ENCODE measurements around the gene RPS28. TPM values are rescaled to one million over a fixed set of nuclear protein-coding genes. Genes with fewer than 3 reads are reported as not detected.

Gene RPS28
- total and polyA plus RNA-seq, 3 donors from 2014 or later: 221 to 505 (median 398) TPM

- intact Hi-C loops (cut with DNase I; ENCODE audit: low total_unique reads): no loop called here
- DNase-seq: peak; percentile 41
- H3K4me1 ChIP-seq: peaks cover 22% of the 10 kb centered on the region
- H3K9me3 ChIP-seq: no peaks in the 10 kb centered on the region
- TF ChIP-seq POLR2A (IDR thresholded peaks at IDR 0.05) (no peak), CTCF (IDR thresholded peaks at IDR 0.05) (no peak)
- no peaks in the 10 kb centered on the region for H3K36me3 ChIP-seq (ENCODE audit: low read depth, missing control alignments)
- peak overlapping the region in 1 of 2 donors; percentile 44 for H3K27ac ChIP-seq
- no peak overlapping the region for H3K4me3 ChIP-seq
- H3K27me3 ChIP-seq: no peaks in the 10 kb centered on the region
- WGBS, 2 donors: 55 to 60% methylated on average over 13 of the region's 13 CpGs
Measured at GRCh38 chr19:8366961-8367326, 45.6 kb downstream of the RPS28 start.

GRCh38 chr19:8367327-8368001 is 46.2 kb downstream of the RPS28 start:
- TF ChIP-seq POLR2A (IDR thresholded peaks at IDR 0.05) (no peak), CTCF (IDR thresholded peaks at IDR 0.05) (no peak)
- peak; percentile 83 for DNase-seq
- Histone ChIP-seq H3K36me3 (ENCODE audit: low read depth, missing control alignments) (no peaks in the 10 kb centered on the region), H3K27ac (peak overlapping the region in 1 of 2 donors; percentile 44), H3K9me3 (no peaks in the 10 kb centered on the region), H3K4me1 (peaks cover 22% of the 10 kb centered on the region), H3K27me3 (no peaks in the 10 kb centered on the region), H3K4me3 (no peak overlapping the region)
- 24 to 27% methylated on average over 18 to 23 of the region's 23 CpGs for WGBS, 2 donors
- intact Hi-C loops (cut with DNase I; ENCODE audit: low total_unique reads): no loop called here

GRCh38 chr19:8370176-8371010 is 49.1 kb downstream of the RPS28 start:
- Histone ChIP-seq H3K27ac (peak overlapping the region; percentile 58 to 66), H3K27me3 (no peaks in the 10 kb centered on the region), H3K4me1 (peaks cover 27% of the 10 kb centered on the region), H3K36me3 (ENCODE audit: low read depth, missing control alignments) (no peaks in the 10 kb centered on the region), H3K9me3 (no peaks in the 10 kb centered on the region), H3K4me3 (peak overlapping the region in 1 of 2 donors; percentile 29)
- intact Hi-C loops (cut with DNase I; ENCODE audit: low total_unique reads): no loop called here
- TF ChIP-seq CTCF (IDR thresholded peaks at IDR 0.05) (no peak), POLR2A (IDR thresholded peaks at IDR 0.05) (no peak)
- WGBS, 2 donors: 60 to 69% methylated on average over 18 to 19 of the region's 19 CpGs
- peak; percentile 64 for DNase-seq

GRCh38 chr19:8371011-8371804 is 49.9 kb downstream of the RPS28 start:
- DNase-seq: no peak
- peak overlapping the region; percentile 58 to 66 for H3K27ac ChIP-seq
- intact Hi-C loops (cut with DNase I; ENCODE audit: low total_unique reads): no loop called here
- peak overlapping the region in 1 of 2 donors; percentile 29 for H3K4me3 ChIP-seq
- H3K4me1 ChIP-seq: peaks cover 27% of the 10 kb centered on the region
- no peaks in the 10 kb centered on the region for H3K9me3 ChIP-seq
- H3K36me3 ChIP-seq (ENCODE audit: low read depth, missing control alignments): no peaks in the 10 kb centered on the region
- 61 to 68% methylated on average over 6 to 28 of the region's 28 CpGs for WGBS, 2 donors
- TF ChIP-seq POLR2A (IDR thresholded peaks at IDR 0.05): no peak
- no peak for TF ChIP-seq CTCF (IDR thresholded peaks at IDR 0.05)
- H3K27me3 ChIP-seq: no peaks in the 10 kb centered on the region

Other genes starting within 250 kb of the RPS28 start
- 10 to 100 TPM in 1 of 2 donors, 1 to 10 TPM in 1; 2.3 to 17.8 TPM for gene FBN3, start 171.9 kb upstream of the RPS28 start, total RNA-seq
- 0.62 TPM for gene FBN3, start 171.9 kb upstream of the RPS28 start, polyA plus RNA-seq (ENCODE audit: insufficient read depth, low read depth, low replicate concordance)
- 100 to 1,000 TPM in 1 of 2 donors, 10 to 100 TPM in 1; 68.6 to 105 TPM for gene CERS4, start 112.1 kb upstream of the RPS28 start, total RNA-seq
- 35.2 TPM for gene CERS4, start 112.1 kb upstream of the RPS28 start, polyA plus RNA-seq (ENCODE audit: insufficient read depth, low read depth, low replicate concordance)
- gene CD320, start 13.1 kb upstream of the RPS28 start, total RNA-seq: 10 to 100 TPM; 61.2 to 65.8 TPM
- 88.3 TPM for gene CD320, start 13.1 kb upstream of the RPS28 start, polyA plus RNA-seq (ENCODE audit: insufficient read depth, low read depth, low replicate concordance)
- gene NDUFA7, start 121 bp upstream of the RPS28 start, total RNA-seq: 10 to 100 TPM; 38.2 to 50.5 TPM
- 91.2 TPM for gene NDUFA7, start 121 bp upstream of the RPS28 start, polyA plus RNA-seq (ENCODE audit: insufficient read depth, low read depth, low replicate concordance)
- gene KANK3, start 21.8 kb downstream of the RPS28 start, total RNA-seq: 10 to 100 TPM in 1 of 2 donors, 1 to 10 TPM in 1; 7.1 to 13.2 TPM
- gene KANK3, start 21.8 kb downstream of the RPS28 start, polyA plus RNA-seq (ENCODE audit: insufficient read depth, low read depth, low replicate concordance): 4.1 TPM
- gene ANGPTL4, start 42.7 kb downstream of the RPS28 start, total RNA-seq: 10 to 100 TPM; 10.2 to 18.5 TPM
- gene ANGPTL4, start 42.7 kb downstream of the RPS28 start, polyA plus RNA-seq (ENCODE audit: insufficient read depth, low read depth, low replicate concordance): 10.0 TPM
- 10 to 100 TPM; 84.4 to 95.2 TPM for gene RAB11B, start 68.9 kb downstream of the RPS28 start, total RNA-seq
- gene RAB11B, start 68.9 kb downstream of the RPS28 start, polyA plus RNA-seq (ENCODE audit: insufficient read depth, low read depth, low replicate concordance): 126 TPM
- gene MARCHF2, start 91.8 kb downstream of the RPS28 start, total RNA-seq: 10 to 100 TPM; 62.6 to 84.5 TPM
- 35.3 TPM for gene MARCHF2, start 91.8 kb downstream of the RPS28 start, polyA plus RNA-seq (ENCODE audit: insufficient read depth, low read depth, low replicate concordance)
- gene HNRNPM, start 123.5 kb downstream of the RPS28 start, total RNA-seq: 100 to 1,000 TPM; 164 to 177 TPM
- 198 TPM for gene HNRNPM, start 123.5 kb downstream of the RPS28 start, polyA plus RNA-seq (ENCODE audit: insufficient read depth, low read depth, low replicate concordance)
- gene PRAM1, start 181.1 kb downstream of the RPS28 start, total RNA-seq: 1 to 10 TPM; 1.7 to 2.1 TPM
- 2.8 TPM for gene PRAM1, start 181.1 kb downstream of the RPS28 start, polyA plus RNA-seq (ENCODE audit: insufficient read depth, low read depth, low replicate concordance)
- 10 to 100 TPM; 35.8 to 46.8 TPM for gene ZNF414, start 192.7 kb downstream of the RPS28 start, total RNA-seq
- 33.9 TPM for gene ZNF414, start 192.7 kb downstream of the RPS28 start, polyA plus RNA-seq (ENCODE audit: insufficient read depth, low read depth, low replicate concordance)